GM23248 (cell line): ENCODE data around the gene RWDD4.

Experiments
- EZH2 ChIP-seq: fragments of 200-600 bp; sonication (generic); IDR thresholded peaks from 2 replicates; pipeline ENCODE4 v1.6.1; 2018; ENCODE audit warnings: antibody characterized with exemption, mild to moderate bottlenecking; ENCODE audit not compliant: insufficient read depth, poor library complexity, severe bottlenecking
- EZH2phosphoT487 ChIP-seq: fragments of 200-600 bp; sonication (generic); IDR thresholded peaks from 2 replicates; pipeline ENCODE4 v1.6.1; 2018; ENCODE audit warnings: antibody characterized with exemption, moderate library complexity, mild to moderate bottlenecking, low read depth; ENCODE audit not compliant: insufficient read depth

GRCh38 chr4:183688216-183688615 is 29.2 kb upstream of the RWDD4 start:
- TF ChIP-seq EZH2phosphoT487 (no peak), EZH2 (no peak)
